H9 (cell line): ENCODE measurements around the gene CSTPP1. TPM values are rescaled to one million over a fixed set of nuclear protein-coding genes. Genes with fewer than 3 reads are reported as not detected.
"Not testable (repeated sequence)": the region's sequence is repeated elsewhere in the genome, so short reads cannot be mapped to it uniquely, and the experiment has no call there.

Source experiments
- DNase-seq: peaks from one replicate; pipeline ENCODE4 v3.0.0-alpha.2; 2017
- H2AFZ ChIP-seq: one replicate; pipeline ENCODE4 v1.6.1; 2013; ENCODE audit warnings: mild to moderate bottlenecking, low read length, control low read depth, moderate library complexity
- H2AK5ac ChIP-seq: 2 replicates; pipeline ENCODE4 v1.6.1; 2013; ENCODE audit warnings: low read length, control low read depth, mixed read lengths; ENCODE audit not compliant: insufficient read length
- H2BK120ac ChIP-seq: one replicate; pipeline ENCODE4 v1.6.1; 2013; ENCODE audit warnings: low read depth, mild to moderate bottlenecking, low read length, control low read depth, inconsistent platforms; ENCODE audit not compliant: poor library complexity, severe bottlenecking
- H2BK12ac ChIP-seq: 2 replicates; pipeline ENCODE4 v1.6.1; 2013; ENCODE audit warnings: low read length, control low read depth, mixed read lengths, low read depth; ENCODE audit not compliant: insufficient read length
- H2BK15ac ChIP-seq: 2 replicates; pipeline ENCODE4 v1.6.1; 2013; ENCODE audit warnings: low read depth, low read length, control low read depth
- H2BK20ac ChIP-seq: one replicate; pipeline ENCODE4 v1.6.1; 2013; ENCODE audit warnings: low read depth, mild to moderate bottlenecking, low read length, control low read depth, inconsistent platforms; ENCODE audit not compliant: poor library complexity, severe bottlenecking
- H2BK5ac ChIP-seq: 2 replicates; pipeline ENCODE4 v1.6.1; 2013; ENCODE audit warnings: low read length, control low read depth, mixed read lengths; ENCODE audit not compliant: insufficient read length
- H3K14ac ChIP-seq: 2 replicates; pipeline ENCODE4 v1.6.1; 2013; ENCODE audit warnings: low read length, control low read depth; ENCODE audit not compliant: insufficient read depth
- H3K18ac ChIP-seq: 2 replicates; pipeline ENCODE4 v1.6.1; 2013; ENCODE audit warnings: low read depth, mild to moderate bottlenecking, mixed read lengths, low read length, control low read depth; ENCODE audit not compliant: insufficient read length
- H3K23ac ChIP-seq: 2 replicates; pipeline ENCODE4 v1.6.1; 2013; ENCODE audit warnings: low read length, control low read depth, mixed read lengths, low read depth; ENCODE audit not compliant: insufficient read length
- H3K23me2 ChIP-seq: 2 replicates; pipeline ENCODE4 v1.6.1; 2013; ENCODE audit warnings: low read depth, mild to moderate bottlenecking, mixed read lengths, low read length, control low read depth; ENCODE audit not compliant: insufficient read length, poor library complexity, severe bottlenecking
- H3K27ac ChIP-seq: 2 replicates; pipeline ENCODE4 v1.5.1; 2013; ENCODE audit warnings: low read length, control low read depth, mixed read lengths, low read depth; ENCODE audit not compliant: insufficient read length
- H3K27me3 ChIP-seq: 2 replicates; pipeline ENCODE4 v1.6.1; 2013; ENCODE audit warnings: low read length, control low read depth, inconsistent platforms; ENCODE audit not compliant: insufficient read depth
- H3K4ac ChIP-seq: 2 replicates; pipeline ENCODE4 v1.6.1; 2013; ENCODE audit warnings: low read depth, mild to moderate bottlenecking, control low read depth, inconsistent platforms, low read length, moderate library complexity
- H3K4me1 ChIP-seq: 2 replicates; pipeline ENCODE4 v1.6.1; 2013; ENCODE audit warnings: low read length, control low read depth, inconsistent platforms; ENCODE audit not compliant: insufficient read depth
- H3K4me2 ChIP-seq: 2 replicates; pipeline ENCODE4 v1.6.1; 2013; ENCODE audit warnings: low read length, control low read depth, mixed read lengths; ENCODE audit not compliant: insufficient read length, insufficient read depth
- H3K56ac ChIP-seq: 2 replicates; pipeline ENCODE4 v1.6.1; 2013; ENCODE audit warnings: low read depth, mild to moderate bottlenecking, mixed read lengths, low read length, control low read depth; ENCODE audit not compliant: insufficient read length
- H3K79me1 ChIP-seq: 2 replicates; pipeline ENCODE4 v1.6.1; 2013; ENCODE audit warnings: low read depth, mild to moderate bottlenecking, moderate library complexity, low read length, control low read depth, inconsistent platforms; ENCODE audit not compliant: insufficient read depth, poor library complexity, severe bottlenecking
- H3K79me2 ChIP-seq: 2 replicates; pipeline ENCODE4 v1.6.1; 2013; ENCODE audit warnings: low read length, control low read depth, inconsistent platforms; ENCODE audit not compliant: insufficient read depth
- H3K9ac ChIP-seq: 2 replicates; pipeline ENCODE4 v1.6.1; 2013; ENCODE audit warnings: low read length, control low read depth, mixed read lengths; ENCODE audit not compliant: insufficient read length; ENCODE audit errors: extremely low read depth
- H3K9me3 ChIP-seq: one replicate; pipeline ENCODE4 v1.6.1; 2013; ENCODE audit warnings: low read depth, low read length, inconsistent platforms; ENCODE audit not compliant: control insufficient read depth
- H3T11ph ChIP-seq: one replicate; pipeline ENCODE4 v1.6.1; 2013; ENCODE audit warnings: mild to moderate bottlenecking, low read length, control low read depth, inconsistent platforms
- H4K20me1 ChIP-seq: one replicate; pipeline ENCODE4 v1.6.1; 2013; ENCODE audit not compliant: control insufficient read depth, insufficient read length, insufficient read depth
- H4K5ac ChIP-seq: 2 replicates; pipeline ENCODE4 v1.6.1; 2013; ENCODE audit warnings: low read depth, mild to moderate bottlenecking, mixed read lengths, low read length, control low read depth; ENCODE audit not compliant: insufficient read length
- H4K8ac ChIP-seq: replicated peaks from 2 replicates; pipeline ENCODE4 v1.6.1; 2013; ENCODE audit warnings: low read length, control low read depth, mixed read lengths, low read depth; ENCODE audit not compliant: insufficient read length
- H4K91ac ChIP-seq: 2 replicates; pipeline ENCODE4 v1.6.1; 2013; ENCODE audit warnings: low read depth, mild to moderate bottlenecking, moderate library complexity, mixed read lengths, low read length, control low read depth; ENCODE audit not compliant: insufficient read length
- H3K27ac Mint-ChIP-seq, 3 experiments: 2 replicates in 2 of 3; 3 replicates in 1 of 3; pipeline ENCODE4 v1.8.0; 2020 to 2021; ENCODE audit warnings: mixed read lengths in 3 of 3, mild to moderate bottlenecking in 1 of 3, moderate library complexity in 1 of 3
- H3K27me3 Mint-ChIP-seq: 2 replicates; pipeline ENCODE4 v1.8.0; 2021; ENCODE audit warnings: low read depth, mild to moderate bottlenecking, moderate library complexity, mixed read lengths
- H3K36me3 Mint-ChIP-seq, 3 experiments: 2 replicates in 2 of 3; 3 replicates in 1 of 3; pipeline ENCODE4 v1.8.0; 2020 to 2021; ENCODE audit warnings: low read depth in 3 of 3, mixed read lengths in 3 of 3; ENCODE audit not compliant: insufficient read depth in 1 of 3
- H3K4me1 Mint-ChIP-seq, 2 experiments: 2 replicates each; pipeline ENCODE4 v1.8.0; 2020; ENCODE audit warnings: mixed read lengths in 2 of 2
- H3K4me3 Mint-ChIP-seq, 2 experiments: 2 replicates in 1 of 2; 3 replicates in 1 of 2; pipeline ENCODE4 v1.8.0; 2020 to 2021; ENCODE audit warnings: mild to moderate bottlenecking in 2 of 2, mixed read lengths in 2 of 2, moderate library complexity in 1 of 2
- H3K9me3 Mint-ChIP-seq, 2 experiments: 2 replicates in 1 of 2; 3 replicates in 1 of 2; pipeline ENCODE4 v1.8.0; 2020; ENCODE audit warnings: mild to moderate bottlenecking in 2 of 2, mixed read lengths in 2 of 2, moderate library complexity in 1 of 2
- WGBS: extraction: QIAGEN DNeasy Blood & Tissue Kit; methylation state at CpG from one replicate; pipeline ENCODE4 v1.1.7; 2013; ENCODE audit warnings: missing lambda C conversion rate, low lambda C conversion rate, mixed read lengths; ENCODE audit not compliant: insufficient read length; ENCODE audit errors: extremely low coverage; 5-methylcytosine and 5-hydroxymethylcytosine counted together
- total RNA-seq: library from RNA; stranded (reverse); gene quantifications from 2 replicates; pipeline ENCODE4 v1.2.1, GENCODE V29; 2021

CSTPP1 gene
- total RNA-seq, 1 experiment from 2014 or later: 21.2 TPM

DNA sequence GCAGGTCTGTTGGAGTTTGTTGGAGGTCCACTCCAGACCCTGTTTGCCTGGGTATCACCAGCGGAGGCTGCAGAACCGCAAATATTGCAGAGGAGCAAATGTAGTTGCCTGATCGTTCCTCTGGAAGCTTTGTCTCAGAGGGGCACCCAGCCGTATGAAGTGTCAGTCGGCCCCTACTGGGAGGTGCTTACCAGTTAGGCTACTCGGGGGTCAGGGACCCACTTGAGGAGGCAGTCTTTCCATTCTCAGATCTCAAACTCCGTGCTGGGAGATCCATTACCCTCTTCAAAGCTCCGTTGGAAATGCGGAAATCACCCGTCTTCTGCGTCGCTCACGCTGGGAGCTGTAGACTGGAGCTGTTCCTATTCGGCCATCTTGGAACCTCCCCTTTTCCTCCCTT is 61.2 kb downstream of the CSTPP1 start:
- H3K4me2 ChIP-seq, H3K27me3 ChIP-seq, H2BK5ac ChIP-seq, H2BK12ac ChIP-seq, H4K20me1 ChIP-seq, H2BK20ac ChIP-seq, H3K79me1 ChIP-seq, H3K18ac ChIP-seq, H3K9me3 ChIP-seq, H3K27ac Mint-ChIP-seq, H2AFZ ChIP-seq, H4K91ac ChIP-seq, H4K8ac ChIP-seq, H3K4me1 Mint-ChIP-seq, DNase-seq, H3K4me3 Mint-ChIP-seq, H4K5ac ChIP-seq, H2BK120ac ChIP-seq, H3T11ph ChIP-seq, H3K27ac ChIP-seq, H3K4ac ChIP-seq, H3K23me2 ChIP-seq, H3K9me3 Mint-ChIP-seq, H2BK15ac ChIP-seq, H3K4me1 ChIP-seq, H3K23ac ChIP-seq, H3K14ac ChIP-seq, H2AK5ac ChIP-seq, H3K56ac ChIP-seq, H3K79me2 ChIP-seq, H3K9ac ChIP-seq, H3K27me3 Mint-ChIP-seq: not testable (repeated sequence)
- H3K36me3 Mint-ChIP-seq: peaks cover 6 to 16% (median 9%) of the 10 kb centered on the region in 3 experiments
- no CpG with 5 or more reads among the region's 14 CpGs for WGBS
